IPS-18c (cell line): ENCODE results near the gene TM9SF3.

ENCODE experiments used
- H3K4me3 ChIP-seq: 2 replicates; pipeline ENCODE4 v1.7.0; 2013; ENCODE audit warnings: low read depth, mild to moderate bottlenecking, low read length, moderate library complexity; ENCODE audit not compliant: insufficient read depth
- H3K9me3 ChIP-seq: one replicate; pipeline ENCODE4 v1.6.1; 2013; ENCODE audit warnings: mild to moderate bottlenecking, low read length, moderate library complexity; ENCODE audit not compliant: control insufficient read depth, insufficient read depth

Gene TM9SF3

GRCh38 chr10:96501985-96502384 is 84.8 kb downstream of the TM9SF3 start:
- Histone ChIP-seq H3K9me3 (peaks cover 4% of the 10 kb centered on the region), H3K4me3 (no peak overlapping the region)

GRCh38 chr10:96500519-96500918 is 86.3 kb downstream of the TM9SF3 start:
- no peak overlapping the region for H3K4me3 ChIP-seq
- H3K9me3 ChIP-seq = peaks cover 4% of the 10 kb centered on the region

DNA sequence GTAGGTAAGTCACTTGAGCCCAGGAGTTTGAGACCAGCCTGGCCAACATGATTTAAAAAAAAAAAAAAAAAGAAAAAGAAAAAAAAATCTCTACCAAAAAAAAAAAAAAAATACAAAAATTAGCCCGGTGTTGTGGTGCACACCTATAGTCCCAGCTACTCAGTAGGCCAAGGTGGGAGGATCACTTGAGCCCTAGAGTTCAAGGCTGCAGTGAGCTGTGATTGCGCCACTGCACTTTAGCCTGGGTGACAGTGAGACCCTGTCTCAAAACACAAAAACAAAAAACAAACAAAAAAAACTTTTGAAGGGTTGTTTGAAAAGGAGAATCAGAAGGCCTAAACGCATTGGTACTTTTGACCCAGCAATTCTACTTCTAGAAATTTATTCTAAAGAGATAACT is 86.8 kb downstream of the TM9SF3 start:
- no peak overlapping the region for H3K4me3 ChIP-seq
- H3K9me3 ChIP-seq = peaks cover 4% of the 10 kb centered on the region

- H3K9me3 ChIP-seq = peaks cover 4% of the 10 kb centered on the region
- no peak overlapping the region for H3K4me3 ChIP-seq
Observed at GRCh38 chr10:96497391-96497790, 89.4 kb downstream of the TM9SF3 start.

GRCh38 chr10:96496281-96496925 is 90.4 kb downstream of the TM9SF3 start:
- no peak overlapping the region for H3K4me3 ChIP-seq
- peaks cover 4% of the 10 kb centered on the region for H3K9me3 ChIP-seq

DNA sequence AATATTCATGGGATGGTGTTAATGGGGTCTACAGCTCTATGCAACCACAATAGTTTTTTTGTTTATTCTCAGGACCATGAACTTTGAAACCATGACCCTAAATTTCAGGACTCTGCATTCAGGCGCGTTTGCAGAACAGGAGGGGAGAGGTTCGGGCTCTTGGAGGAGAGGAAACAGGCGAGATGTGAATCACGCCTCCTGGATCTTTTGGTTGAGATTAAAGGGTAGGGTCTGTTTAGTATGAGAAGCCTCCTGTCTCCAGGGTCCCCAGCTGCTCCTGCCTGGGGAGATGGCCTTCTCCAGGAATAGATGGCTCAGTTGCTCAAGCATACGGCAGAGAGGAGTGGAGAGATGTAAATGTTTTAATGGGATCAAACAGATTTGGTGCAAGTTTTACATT is 91.3 kb downstream of the TM9SF3 start:
- no peak overlapping the region for H3K4me3 ChIP-seq
- peaks cover 4% of the 10 kb centered on the region for H3K9me3 ChIP-seq

DNA sequence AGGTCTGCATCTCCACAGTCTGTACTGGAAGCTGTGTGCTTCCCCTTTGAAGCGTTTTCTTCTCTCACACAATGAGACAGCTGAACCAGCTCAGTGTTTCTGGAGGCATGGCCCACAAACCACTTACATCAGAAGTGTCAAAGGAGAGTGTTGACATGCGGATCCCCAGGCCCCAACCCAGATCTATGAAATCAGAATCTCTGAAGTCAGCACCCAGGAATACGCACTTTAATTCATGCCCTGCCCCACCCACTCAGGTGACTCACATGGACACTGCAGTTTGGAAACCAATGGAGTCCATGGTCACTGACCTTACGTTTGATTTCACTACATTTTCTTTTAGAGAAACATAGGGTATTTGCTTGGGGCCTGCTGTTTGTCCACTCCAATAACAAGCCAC is 92.1 kb downstream of the TM9SF3 start:
- H3K9me3 ChIP-seq = peaks cover 4% of the 10 kb centered on the region
- no peak overlapping the region for H3K4me3 ChIP-seq

DNA sequence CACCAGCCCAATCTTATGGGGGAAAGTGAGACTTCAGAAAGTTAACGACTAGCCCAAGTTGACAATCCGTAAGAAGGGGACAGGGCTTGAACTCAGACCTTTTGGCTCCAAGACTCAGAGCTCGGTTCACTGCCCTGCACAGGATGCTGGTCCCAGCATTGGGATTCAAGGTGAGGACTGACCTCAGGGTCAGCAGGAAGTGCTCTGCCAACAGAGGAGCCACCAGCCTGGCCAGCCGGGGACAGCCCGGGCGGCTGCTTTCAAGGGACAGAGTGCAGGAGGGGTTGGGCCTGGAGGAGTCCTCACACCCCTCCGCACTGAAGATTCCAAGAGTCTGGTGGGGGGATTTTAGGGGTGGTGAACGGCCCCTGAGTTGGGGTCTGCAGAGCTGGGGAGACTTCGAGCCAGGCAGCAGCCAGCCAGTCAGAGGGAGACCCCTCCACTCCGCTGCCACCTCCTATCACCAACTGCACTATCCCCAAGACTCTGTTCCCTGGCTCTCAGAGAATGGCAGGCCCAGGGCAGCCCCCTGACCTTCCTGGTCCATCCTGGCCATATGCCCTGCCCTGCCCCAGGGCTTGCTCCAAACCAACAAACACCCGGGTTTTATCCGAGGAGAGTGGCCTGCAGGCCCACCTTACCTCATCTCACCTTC is 92.8 kb downstream of the TM9SF3 start:
- Histone ChIP-seq H3K9me3 (peaks cover 2% of the 10 kb centered on the region), H3K4me3 (no peak overlapping the region)

DNA sequence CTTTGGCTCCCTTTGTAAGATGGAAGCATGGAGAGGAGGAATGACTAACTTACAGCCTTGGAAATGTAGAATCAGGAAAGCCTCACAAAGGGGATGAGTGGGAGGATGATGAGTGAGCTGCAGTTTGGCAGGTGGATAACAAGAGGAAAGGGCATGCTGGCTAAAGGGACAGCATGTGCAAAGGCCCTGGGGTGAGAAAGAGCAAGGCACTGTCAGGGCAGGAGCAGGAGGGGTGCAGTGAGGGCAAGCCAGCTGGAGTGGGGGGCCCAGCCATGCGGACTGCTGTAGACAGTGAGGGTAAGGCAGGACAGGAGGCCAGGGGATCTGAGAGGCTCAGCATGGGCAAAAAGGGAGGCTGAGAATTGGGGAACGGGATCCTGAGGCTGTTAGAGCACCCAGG is 93.6 kb downstream of the TM9SF3 start:
- no peak overlapping the region for H3K4me3 ChIP-seq
- no peaks in the 10 kb centered on the region for H3K9me3 ChIP-seq

DNA sequence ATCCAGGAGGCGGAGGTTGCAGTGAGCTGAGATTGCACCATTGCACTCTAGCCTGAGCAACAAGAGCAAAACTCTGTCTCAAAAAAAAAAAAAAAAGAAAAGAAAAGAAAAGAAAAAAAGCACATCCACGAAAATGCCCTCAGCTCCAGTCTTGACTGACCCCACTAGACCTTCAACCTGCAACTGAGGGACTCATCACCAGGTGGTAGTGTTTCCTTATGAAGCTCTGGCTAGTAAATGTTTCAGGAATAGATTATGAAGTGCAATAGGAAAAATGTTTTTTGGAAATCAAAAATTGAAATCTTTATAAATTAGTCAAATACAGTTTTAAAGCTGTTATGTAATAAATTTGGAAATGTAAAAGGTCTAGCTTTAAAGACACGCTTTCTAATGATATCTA is 95.5 kb downstream of the TM9SF3 start:
- H3K4me3 ChIP-seq = no peak overlapping the region
- peaks cover 4% of the 10 kb centered on the region for H3K9me3 ChIP-seq

DNA sequence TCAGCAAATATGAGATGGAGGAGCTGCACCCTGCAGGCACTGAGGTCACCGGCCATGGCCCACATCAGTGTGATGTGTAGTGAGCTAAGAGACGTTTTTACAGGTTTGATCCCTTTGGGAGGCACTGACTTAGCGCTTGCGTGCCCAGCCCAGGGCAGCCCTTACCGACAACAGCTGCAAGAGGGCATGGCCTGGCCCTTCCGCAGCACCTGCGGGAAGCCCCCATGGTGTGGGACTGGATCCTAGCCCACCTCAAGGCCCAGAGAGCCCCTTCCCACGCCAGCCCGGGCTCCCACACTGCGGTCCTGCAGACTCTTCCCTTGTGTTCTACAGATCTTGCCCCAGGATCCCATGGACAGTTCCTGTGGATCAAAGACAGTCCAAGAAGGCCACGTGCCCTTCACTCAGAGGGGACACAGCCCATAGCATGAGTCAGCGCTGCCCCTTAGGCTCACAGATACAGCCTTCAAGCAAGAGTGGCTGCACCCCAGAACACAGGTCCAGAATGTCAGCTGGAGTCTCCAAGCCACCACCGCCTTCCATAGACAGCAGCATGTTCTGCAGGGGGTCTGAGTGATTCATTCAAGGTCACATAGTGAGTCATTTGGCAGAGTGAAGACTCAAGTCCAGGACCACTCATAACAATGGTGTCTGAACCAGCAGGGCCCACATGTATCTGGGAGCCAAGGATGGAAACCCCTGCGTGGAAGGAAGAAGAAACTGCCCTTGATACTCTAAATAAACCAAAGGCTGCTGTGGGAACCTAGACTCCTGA is 98.5 kb downstream of the TM9SF3 start:
- H3K4me3 ChIP-seq = no peak overlapping the region
- peaks cover 4% of the 10 kb centered on the region for H3K9me3 ChIP-seq

DNA sequence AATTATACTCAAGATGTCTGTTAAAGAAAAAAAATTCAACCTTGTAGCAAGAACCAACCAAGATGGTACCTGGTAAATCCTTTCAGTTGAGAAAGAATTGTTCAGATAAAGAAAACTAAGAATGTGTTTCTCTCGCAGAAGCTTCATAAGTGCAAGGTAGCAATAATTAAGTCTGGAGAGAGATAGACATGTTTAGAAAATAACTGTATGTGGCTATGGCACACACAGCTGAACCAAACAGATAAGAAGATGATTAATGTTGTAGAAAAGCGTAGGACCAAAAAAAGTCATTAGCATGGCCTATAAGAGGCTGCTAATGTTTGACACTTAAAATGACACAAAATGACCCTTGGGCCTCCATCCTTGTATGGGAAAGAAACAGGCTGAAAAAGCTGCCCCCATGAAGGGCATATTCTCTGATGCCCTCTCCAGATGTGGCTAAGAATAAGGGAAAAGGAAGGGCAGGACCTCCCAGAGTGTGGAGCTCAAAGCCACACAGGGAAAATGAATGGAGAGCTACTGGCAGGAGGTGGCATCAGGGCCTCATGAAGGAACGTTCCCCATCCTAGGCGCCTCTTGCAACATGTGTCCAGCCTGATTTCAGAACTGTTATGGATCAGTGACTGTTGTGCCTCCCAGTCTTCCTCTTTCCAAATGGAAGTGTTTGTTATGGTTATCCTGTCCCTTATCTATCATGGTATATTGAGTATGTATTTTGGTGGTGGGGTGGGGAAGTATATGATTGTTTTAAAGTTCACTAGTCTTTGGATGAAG is 103.8 kb downstream of the TM9SF3 start:
- Histone ChIP-seq H3K4me3 (no peak overlapping the region), H3K9me3 (peaks cover 4% of the 10 kb centered on the region)

- H3K9me3 ChIP-seq = peaks cover 2% of the 10 kb centered on the region
- H3K4me3 ChIP-seq = no peak overlapping the region
Observed at GRCh38 chr10:96478355-96478754, 108.5 kb downstream of the TM9SF3 start.

DNA sequence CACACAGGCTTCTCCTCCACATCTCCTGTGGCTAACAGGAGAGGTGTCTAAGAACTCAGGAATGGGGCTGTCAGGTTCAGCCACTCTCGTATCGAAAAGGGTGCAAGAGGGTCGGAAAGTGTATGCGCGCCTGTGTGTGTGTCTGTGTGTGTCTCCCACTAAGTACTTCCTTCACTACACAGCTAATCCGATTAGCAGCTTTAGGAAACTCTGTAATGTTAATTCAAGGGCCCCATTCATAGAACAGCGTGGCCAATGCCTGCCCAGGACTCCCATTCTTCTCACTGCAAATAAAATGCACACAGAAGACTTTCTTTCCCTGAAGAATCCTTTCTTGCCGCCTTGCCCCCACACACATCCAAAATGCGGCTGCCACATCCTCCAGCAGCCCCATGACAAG is 112.9 kb downstream of the TM9SF3 start:
- Histone ChIP-seq H3K9me3 (peaks cover 2% of the 10 kb centered on the region), H3K4me3 (no peak overlapping the region)

DNA sequence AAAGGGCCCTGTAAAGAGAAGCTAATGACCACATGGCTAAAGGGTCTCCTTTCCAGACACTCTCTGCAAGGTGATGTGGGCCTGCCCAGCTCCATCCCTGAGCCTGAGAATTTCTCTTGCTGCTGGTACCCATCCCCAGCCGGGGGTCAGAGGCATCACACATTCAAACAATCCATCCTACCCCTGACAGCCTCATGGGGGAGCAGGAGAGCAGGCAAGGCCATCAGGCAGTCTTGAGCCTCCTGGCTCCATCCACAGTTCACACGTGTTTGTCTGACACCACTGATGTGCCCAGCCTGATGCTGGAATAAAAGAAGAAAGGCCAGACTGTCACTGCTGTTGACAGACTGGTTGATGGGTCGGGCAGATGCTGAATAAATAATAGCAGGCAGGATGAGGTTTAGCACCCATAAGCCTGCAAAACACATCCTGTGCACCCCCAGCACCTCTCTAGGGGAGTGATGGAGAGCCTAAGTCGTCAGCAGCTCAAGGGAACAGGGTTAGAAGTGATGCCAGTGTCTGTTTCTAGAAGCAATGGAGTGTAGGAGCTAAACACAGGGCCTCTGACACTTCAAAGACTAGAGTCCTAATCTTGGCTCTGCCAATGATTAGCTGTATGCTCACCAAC is 116.6 kb downstream of the TM9SF3 start:
- peaks cover 2% of the 10 kb centered on the region for H3K9me3 ChIP-seq
- H3K4me3 ChIP-seq = no peak overlapping the region

DNA sequence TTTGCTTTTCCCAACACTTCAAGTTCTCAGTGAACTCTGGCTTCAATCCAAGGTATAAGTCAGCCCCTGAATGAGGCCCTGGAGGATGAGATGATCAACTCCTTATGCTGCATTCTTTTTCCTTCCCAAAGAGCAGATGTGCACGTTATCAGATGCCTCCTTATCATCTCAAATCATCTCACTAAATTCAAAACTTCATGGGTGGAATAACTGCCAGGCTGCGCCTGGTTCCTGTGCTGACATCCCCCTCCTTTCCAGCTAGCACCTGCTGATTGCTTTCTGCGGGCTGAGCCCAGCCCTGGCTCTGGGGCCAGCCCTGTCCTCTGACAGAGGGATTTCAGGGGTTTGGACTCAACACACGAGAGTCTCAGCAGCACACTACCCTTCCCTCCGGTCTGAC is 118.0 kb downstream of the TM9SF3 start:
- Histone ChIP-seq H3K4me3 (no peak overlapping the region), H3K9me3 (no peaks in the 10 kb centered on the region)
